ENCODE measurements around the gene SPSB4. TPM values are rescaled to one million over a fixed set of nuclear protein-coding genes. Genes with fewer than 3 reads are reported as not detected.

SPSB4 gene
- total RNA-seq (2016; rRNA removed; fragmentation: Illumina TruSeq; extraction: Trizol), result not detected in 2 replicates
- total RNA-seq (2016; cell fraction: cytosol; rRNA removed; fragmentation: Illumina TruSeq; extraction: Trizol; ENCODE audit: low read depth), result not detected in 2 replicates
- total RNA-seq (2016; cell fraction: insoluble cytoplasmic fraction; rRNA removed; fragmentation: Illumina TruSeq; extraction: Trizol), result not detected in 2 replicates
- not detected in 2 replicates for total RNA-seq (2016; cell fraction: membrane; rRNA removed; fragmentation: Illumina TruSeq; extraction: Trizol)
- total RNA-seq (2016; cell fraction: nucleus; rRNA removed; fragmentation: Illumina TruSeq; extraction: Trizol), result not detected in 2 replicates
- not detected in 2 replicates for polyA plus RNA-seq (2011; rRNA removed)
- polyA plus RNA-seq (2011; cell fraction: cytosol; rRNA removed), result not detected in 2 replicates
- not detected in 2 replicates for polyA plus RNA-seq (2011; cell fraction: nucleus; rRNA removed)
- not detected in 2 replicates for polyA plus RNA-seq (2012)
- polyA plus RNA-seq (2016; cell fraction: cytosol; fragmentation: Illumina TruSeq; extraction: Trizol; ENCODE audit: low read depth), result not detected in 2 replicates
- not detected in 2 replicates for polyA plus RNA-seq (2016; cell fraction: insoluble cytoplasmic fraction; fragmentation: Illumina TruSeq; extraction: Trizol; ENCODE audit: low read depth)
- polyA plus RNA-seq (2016; cell fraction: membrane; fragmentation: Illumina TruSeq; extraction: Trizol; ENCODE audit: low read depth), result not detected in 2 replicates
- not detected in 2 replicates for polyA plus RNA-seq (2016; cell fraction: nucleus; fragmentation: Illumina TruSeq; extraction: Trizol; ENCODE audit: insufficient read depth, low read depth)
- not detected in 2 replicates for polyA minus RNA-seq (2011; rRNA and poly(A)+ RNA removed; ENCODE audit: low replicate concordance)
- not detected in 2 replicates for polyA minus RNA-seq (2011; cell fraction: cytosol; rRNA and poly(A)+ RNA removed)
- polyA minus RNA-seq (2011; cell fraction: nucleus; rRNA and poly(A)+ RNA removed), result not detected in 2 replicates
- percentile 2 among the genes with signal in this experiment for Bru-seq, nascent RNA
- percentile 7 among the genes with signal in this experiment for BruChase-seq, experiment 1, labeled RNA remaining after a 6-hour chase
- BruChase-seq, experiment 2, labeled RNA remaining after a 2-hour chase, result percentile 16 among the genes with signal in this experiment
- long read RNA-seq, experiment 1, result 0 reads
- long read RNA-seq, experiment 2, result 0 reads

DNA sequence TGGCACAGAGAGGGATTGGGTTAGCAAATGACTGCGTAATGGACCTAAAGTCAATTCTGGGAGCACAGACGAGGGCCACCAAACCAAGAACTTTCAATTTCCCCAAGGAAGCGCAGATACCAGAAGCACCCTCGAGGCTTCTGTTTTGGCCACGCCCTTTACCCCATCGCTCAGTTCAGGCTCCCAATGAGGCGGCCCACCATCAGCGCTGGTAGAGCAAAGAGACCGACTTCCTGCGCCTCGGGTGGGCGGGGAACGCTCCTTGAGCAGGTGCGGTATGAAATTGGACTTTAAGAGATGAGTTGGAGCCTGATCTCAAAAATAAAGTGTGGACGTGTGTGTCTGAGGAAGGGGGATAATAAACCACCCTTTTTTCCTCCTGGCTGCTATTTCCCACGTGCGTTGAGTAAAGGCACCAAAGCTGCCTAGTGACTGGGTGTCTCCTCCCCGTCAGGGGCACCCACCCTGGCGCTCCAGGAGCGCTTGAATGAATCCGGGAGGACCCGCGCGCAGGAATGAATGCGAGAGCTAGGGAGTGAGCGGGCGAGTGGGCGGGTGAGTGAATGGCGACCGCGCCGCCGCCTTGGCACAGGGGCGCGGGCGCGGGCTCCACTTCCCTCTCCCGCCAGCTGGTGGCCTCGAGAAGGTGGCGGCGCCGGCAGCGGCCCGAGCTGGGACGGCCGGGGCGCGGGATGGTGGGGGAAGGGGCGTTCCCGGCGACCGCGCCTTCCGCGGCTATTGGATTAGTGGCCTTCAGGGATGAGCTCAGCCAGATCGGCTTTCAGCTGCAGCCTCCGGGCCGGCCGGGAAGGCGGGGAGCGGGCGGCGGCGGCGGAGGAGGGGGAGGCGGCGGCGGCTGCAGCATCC lies at the start of gene SPSB4:
Gene SPSB4, plus strand, starts transcription at position 772 of the 867 bp plus-strand sequence. CDS start 14,758 bp downstream, outside the sequence.
- H3K36me3 ChIP-seq (replicated peaks in 1 of 2; ENCODE audit: control insufficient read depth in 1 of 2, insufficient read depth in 2 of 2, low read length in 2 of 2), result no peaks in the 10 kb centered on the region
- DNase-seq (ENCODE audit: low spot score) (peak; percentile 14), ATAC-seq (peak; percentile 76), FAIRE-seq (no peak)
- H3K27me3 ChIP-seq (ENCODE audit: control insufficient read depth in 1 of 2, insufficient read depth in 2 of 2, low read length in 2 of 2), result peaks cover 6 to 43% of the 10 kb centered on the region in 2 experiments; a peak in 4 of 5 replicates
- WGBS (ENCODE audit: low lambda C conversion rate), result 66% methylated on average over 23 of the region's 68 CpGs
- no peaks in the 10 kb centered on the region for H4K20me1 ChIP-seq (ENCODE audit: insufficient read depth, low read length)
- no peak within 1 kb of the TSS for H3K27ac ChIP-seq (ENCODE audit: extremely low read length, insufficient read depth, low read length)
- ChIA-PET CTCF (ENCODE audit: low intra/inter-chr PET ratio, low total read pairs) (no interaction called here), POLR2A (no interaction called here)
- H3K4me2 ChIP-seq (ENCODE audit: low read depth, low read length), result peak within 1 kb of the TSS; percentile 12; the same call in 1 of the 2 replicates
- in situ Hi-C loops (cut with HindIII; ENCODE audit: extremely low pct_ligation_motif_present, low pct_unique_long_range_greater_than_20kb) (no loop called here), intact Hi-C loops (cut with micrococcal nuclease; ENCODE audit: unreplicated experiment) (no loop called here)
- no peak within 1 kb of the TSS; a peak in 2 of 6 replicates for H3K4me3 ChIP-seq (replicated peaks in 1 of 3; ENCODE audit: insufficient read depth in 1 of 3, low read depth in 2 of 3, low read length in 3 of 3)
- no peak within 1 kb of the TSS for H2AFZ ChIP-seq (ENCODE audit: low read length)
- H3K9me3 ChIP-seq (ENCODE audit: low read length), result no peaks in the 10 kb centered on the region
- H3K4me1 ChIP-seq (ENCODE audit: insufficient read depth, low read length), result no peaks in the 10 kb centered on the region
- TF ChIP-seq NBN (conservative IDR thresholded peaks at IDR 0.05) (no peak), ZNF331 (CRISPR knock-in tag; IDR thresholded peaks at IDR 0.05) (peak; percentile 87; the same call in 1 of the 2 replicates)
- H3K9ac ChIP-seq (ENCODE audit: insufficient read depth, low read depth, low read length), result no peak within 1 kb of the TSS
- no TSS peak for BruUV-seq (replicated peaks)
- no peaks in the 10 kb centered on the region for H3K79me2 ChIP-seq (ENCODE audit: insufficient read depth, low read length)
